Activated naive CD4-positive, alpha-beta T cell treated with anti-CD3 and anti-CD28 coated beads, Interleukin-2, amount 50 U/mL, for 16 hours (primary cell): Measurements from ENCODE around the gene ARPC1A.
"Not testable (repeated sequence)": the region's sequence is repeated elsewhere in the genome, so short reads cannot be mapped to it uniquely, and the experiment has no call there.

Experiments used
- DNase-seq: peaks from one replicate; pipeline ENCODE4 v3.0.0-alpha.2; 2020

Gene ARPC1A

DNA sequence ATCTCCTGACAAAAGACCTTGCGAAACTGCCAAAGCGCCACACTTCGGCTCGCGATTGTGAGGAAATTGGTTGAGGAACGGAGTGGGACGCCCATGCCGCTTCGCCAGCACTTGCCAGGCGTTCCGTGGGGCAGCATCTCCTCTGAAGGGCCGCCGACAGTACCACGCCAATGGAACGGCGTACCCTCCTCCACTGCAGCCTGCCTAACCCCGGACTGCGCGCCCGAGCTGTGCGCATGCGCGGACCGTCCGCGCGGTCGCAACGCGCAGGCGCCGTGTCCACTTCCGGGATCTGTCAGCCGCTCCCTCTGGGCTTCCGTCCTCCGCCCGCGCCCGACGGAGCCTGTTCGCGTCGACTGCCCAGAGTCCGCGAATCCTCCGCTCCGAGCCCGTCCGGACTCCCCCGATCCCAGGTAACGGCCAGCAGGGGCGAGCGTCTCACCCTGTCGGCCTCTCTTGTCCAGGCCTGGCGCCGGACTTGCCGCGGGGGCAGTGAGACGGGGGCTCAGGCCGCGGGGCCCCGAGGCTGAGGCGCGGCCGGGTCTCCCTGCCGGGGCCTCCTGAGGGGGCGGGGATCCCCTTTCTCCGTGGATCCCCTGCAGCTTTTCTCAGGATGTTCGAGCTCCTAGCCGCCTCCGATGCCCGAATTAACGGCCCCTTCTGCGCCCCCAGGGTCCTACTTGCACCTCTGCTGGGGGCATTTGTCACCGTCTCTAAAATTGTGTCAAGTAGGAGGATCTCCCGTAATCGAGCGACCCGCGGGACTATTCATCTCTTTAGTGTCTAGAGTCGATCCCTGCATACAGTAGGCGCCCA, at the start of gene ARPC1A:
Gene ARPC1A (plus strand): TSS at position 307 of the 816 bp plus-strand sequence. CDS start 7,456 bp downstream, outside the sequence.
- peak; percentile 90 for DNase-seq

DNA sequence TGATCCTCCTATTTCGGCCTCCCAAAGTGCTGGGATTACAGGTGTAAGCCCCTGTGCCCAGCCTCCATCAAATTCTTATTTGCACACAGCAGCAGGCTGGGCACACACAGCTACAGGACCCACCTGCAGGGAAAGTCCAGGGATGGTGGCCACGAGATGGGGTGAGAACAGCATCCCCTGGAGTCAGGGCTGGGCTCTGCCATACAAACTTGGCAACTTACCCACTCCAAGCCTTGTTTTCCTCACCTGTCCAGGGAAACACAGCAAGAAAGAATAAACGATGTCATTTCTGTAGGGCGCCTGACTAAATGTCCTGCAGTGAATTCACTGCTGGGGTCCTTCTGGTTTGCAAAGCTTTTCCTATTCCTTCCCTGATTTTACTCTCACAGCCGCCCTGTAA, 47.5 kb upstream of the ARPC1A start:
- DNase-seq, result no peak

DNA sequence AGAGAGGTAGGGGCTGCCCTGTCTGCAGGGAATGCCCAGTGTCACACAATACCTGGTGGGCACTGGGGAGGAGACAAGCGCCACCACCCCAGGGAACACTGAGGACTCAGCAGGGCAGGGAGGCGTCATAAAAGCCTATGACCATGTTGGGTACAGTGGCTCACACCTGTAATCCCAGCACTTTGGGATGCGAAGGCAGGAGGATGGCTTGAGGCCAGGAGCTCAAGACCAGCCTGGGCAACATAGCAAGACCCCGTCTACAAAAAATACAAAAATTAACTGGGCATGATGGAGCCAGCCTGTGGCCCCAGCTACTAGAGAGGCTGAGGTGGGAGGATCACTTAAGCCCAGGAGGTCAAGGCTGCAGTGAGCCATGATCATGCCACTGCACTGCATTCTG, 41.5 kb upstream of the ARPC1A start:
- not testable (repeated sequence) for DNase-seq

DNA sequence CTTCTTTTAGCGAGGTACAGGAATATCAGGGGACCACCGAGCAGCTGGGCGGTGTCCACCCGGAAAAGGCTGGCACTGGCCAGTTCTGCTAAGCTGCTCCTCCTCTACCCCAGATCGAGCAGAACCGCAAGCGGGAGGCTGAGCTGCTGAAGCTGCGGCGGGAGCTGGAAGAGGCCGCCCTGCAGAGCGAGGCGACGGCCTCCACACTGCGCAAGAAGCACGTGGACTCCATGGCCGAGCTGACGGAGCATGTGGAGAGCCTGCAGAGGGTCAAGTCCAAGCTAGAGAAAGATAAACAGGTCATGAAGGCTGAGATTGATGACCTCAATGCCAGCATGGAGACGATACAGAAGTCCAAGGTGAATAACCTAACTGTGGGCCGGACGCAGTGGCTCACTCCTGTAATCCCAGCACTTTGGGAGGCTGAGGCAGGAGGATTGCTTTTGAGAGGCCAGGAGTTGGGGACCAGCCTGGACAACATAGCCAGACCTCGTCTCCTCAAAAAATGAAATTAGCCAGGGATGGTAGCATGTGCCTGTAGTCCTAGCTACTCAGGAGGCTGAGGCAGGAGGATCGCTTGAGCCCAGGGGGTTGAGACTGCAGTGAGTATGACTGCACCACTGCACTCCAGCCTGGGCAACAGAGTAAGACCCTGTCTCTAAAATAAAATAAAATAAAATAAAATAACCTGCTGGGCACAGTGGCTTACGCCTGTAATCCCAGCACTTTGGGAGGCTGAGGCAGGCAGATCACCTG, 37.7 kb upstream of the ARPC1A start:
- DNase-seq, result no peak

DNA sequence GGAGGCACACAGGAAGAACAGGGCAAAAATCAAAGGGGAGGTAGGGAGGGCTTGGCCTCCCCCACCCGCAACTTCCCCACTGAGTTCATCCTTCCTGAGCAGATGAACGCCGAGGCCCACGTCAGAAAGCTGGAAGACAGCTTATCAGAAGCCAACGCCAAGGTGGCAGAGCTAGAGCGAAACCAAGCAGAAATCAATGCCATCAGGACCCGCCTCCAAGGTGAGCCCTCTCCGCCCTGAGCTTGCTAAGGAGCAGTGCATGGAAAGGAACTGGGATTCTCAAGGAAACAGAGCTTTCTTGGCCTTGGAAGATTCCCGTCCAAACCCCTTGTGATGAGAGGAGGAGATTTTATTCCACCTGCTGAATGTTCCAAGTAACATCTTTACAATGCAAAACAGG, 36.5 kb upstream of the ARPC1A start:
- DNase-seq, result no peak

DNA sequence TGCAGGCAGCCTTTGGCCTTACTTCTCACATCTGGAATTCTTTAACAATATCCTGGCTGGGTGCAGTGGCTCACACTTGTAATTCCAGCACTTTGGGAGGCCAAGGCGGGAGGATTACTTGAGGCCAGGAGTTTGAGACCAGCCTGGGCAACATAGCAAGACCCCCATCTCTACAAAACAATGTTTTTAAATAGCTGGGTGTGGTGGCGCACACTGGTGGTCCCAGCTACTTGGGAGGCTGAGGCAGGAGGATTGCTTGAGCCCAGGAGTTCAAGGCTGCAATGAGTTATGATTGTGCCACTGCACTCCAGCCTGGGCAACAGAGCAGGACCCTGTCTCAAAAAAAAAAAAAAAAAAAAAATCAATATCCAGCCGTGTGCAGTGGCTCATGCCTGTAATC, 35.5 kb upstream of the ARPC1A start:
- DNase-seq, result not testable (repeated sequence)

DNA sequence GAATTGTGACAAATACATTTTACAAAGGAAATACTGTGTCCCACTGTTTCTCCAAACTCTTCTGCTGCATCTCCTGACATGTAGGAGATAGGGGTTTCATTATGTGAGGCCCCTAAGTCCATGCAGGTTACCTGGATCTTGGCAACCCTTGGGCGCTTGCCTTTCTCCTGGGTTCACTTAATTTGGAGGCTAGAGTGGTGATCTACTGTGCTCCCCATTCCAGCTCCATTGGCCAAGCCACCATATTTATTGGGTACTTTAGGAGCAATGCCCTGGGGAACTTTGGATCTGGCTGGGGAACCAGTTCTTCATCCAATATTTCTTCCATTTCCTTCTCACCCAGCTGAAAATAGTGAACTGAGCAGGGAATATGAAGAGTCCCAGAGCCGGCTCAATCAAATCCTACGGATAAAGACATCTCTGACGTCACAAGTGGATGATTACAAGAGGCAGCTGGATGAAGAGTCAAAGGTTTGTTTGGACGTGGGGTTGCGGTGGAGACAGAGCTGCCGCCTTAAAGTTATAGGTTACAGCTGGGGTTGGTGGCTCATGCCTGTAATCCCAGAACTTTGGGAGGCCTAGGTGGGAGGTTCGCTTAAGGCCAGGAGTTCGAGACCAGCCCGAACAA, 34.6 kb upstream of the ARPC1A start:
- no peak for DNase-seq

DNA sequence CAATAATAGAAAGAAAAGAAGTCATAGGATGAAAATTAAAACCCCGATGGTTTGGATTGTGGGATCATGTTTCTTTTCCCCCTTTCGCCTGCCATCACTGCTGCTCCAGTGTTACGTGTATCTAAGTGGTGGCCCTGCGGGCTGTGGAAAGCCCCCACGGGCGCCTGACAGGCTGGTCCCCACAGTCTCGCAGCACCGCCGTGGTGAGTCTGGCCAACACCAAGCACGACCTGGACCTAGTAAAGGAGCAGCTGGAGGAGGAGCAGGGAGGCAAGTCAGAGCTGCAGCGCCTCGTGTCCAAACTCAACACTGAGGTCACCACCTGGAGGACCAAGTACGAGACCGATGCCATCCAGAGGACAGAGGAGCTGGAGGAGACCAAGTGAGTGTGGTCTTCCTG, 33.6 kb upstream of the ARPC1A start:
- no peak for DNase-seq

DNA sequence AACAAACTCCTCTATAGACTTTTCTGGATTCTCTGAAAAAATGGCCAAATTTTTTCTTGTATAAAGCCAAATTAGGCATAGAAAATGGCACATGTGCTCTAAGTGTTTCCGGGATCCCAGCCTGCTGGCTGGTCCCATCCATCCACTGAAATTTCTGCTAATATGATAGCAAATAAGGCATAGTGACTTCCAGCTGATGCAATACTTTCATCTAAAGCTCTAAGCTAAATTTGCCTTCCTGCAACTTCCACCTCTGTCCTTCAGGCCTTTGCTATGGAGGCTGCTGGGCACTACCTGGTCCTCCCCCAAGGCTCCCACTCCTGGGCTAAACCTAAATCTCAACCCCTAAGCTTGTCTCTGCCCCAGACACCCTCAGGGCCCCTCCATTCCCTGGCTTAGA, 32.5 kb upstream of the ARPC1A start:
- no peak for DNase-seq

DNA sequence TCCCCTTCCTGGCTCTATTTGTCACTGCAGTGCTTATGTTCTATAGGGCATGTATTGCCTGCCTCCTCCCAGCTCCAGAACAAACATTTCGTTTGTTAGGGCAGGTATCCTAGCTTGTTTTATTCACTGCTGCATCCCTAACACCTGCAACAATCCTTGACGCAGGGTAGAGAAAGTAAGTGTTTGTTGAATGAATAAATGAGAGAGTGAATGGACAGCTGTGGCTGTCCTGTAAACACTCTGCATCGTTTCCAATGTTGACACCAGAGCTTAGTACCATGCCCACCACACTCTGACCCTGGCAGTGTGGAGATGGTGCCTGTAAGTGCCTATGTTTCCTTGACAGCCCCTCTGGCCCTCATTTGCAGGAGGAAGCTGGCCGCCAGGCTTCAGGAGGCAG, 32.0 kb upstream of the ARPC1A start:
- no peak for DNase-seq

DNA sequence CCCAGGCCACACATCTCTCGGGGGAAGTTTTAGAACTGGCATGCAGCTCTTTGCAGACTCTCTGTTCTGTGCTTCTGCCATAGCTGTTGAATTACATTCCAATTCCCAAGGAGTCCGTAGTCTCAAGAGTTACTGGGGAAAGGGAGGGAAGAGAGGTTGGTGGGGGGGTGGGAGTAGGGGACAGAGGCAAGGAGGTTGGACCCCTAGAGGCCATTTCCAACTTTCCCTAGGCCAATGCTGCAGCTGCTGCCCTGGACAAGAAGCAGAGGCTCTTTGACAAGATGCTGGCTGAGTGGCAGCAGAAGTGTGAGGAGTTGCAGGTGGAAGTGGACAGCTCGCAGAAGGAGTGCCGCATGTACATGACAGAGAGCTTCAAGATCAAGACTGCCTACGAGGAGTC, 29.2 kb upstream of the ARPC1A start:
- DNase-seq, result no peak

DNA sequence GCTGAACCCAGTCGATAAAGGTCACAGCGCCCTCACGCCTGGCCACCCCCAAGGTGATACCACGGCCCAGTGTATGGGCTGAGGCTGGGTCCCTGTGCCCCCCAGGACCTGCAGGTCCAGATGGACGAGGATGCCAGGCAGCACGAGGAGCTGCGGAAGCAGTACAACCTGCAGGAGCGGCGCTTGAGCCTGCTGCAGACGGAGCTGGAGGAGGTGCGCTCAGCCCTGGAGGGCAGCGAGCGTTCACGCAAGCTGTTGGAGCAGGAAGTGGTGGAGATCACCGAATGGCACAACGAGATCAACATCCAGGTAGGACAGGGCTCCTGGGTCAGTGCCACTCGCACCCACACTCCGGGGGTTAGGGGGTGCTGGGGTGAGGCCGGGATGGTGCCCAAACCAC, 24.2 kb upstream of the ARPC1A start:
- no peak for DNase-seq

DNA sequence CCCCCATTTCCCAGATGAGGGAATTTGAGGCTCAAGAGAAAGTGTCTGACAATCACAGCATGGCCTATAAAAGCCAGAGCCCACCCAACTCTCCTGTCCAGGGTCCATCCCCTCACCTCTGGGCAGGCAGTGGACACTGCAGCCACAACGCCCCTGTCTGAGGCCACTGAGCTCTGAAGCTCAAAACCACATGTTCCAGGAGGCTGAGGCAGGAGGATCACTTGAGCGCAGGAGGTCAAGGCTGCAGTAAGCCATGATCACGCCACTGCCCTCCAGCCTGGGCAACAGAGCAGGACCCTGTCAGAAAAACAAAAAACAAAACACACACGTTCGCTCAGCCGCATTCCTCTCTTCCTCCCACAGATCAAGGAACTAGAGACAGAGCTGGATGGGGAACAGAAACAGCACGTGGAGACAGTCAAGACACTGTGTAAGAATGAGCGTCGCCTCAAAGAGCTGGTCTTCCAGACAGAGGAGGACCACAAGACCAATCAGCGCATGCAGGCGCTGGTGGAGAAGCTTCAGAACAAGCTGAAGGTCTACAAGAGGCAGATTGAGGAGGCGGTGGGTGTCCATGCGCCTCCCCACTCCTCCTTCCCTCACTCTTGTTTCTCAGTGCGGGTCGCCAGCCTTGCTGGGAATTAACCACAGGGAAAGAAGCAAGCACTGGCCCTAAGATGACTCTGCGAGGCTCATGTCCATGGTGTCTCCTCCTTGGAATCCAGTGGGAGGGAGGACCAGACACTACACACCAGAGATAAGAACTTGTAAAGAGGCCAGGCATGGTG, 20.0 kb upstream of the ARPC1A start:
- DNase-seq, result no peak

DNA sequence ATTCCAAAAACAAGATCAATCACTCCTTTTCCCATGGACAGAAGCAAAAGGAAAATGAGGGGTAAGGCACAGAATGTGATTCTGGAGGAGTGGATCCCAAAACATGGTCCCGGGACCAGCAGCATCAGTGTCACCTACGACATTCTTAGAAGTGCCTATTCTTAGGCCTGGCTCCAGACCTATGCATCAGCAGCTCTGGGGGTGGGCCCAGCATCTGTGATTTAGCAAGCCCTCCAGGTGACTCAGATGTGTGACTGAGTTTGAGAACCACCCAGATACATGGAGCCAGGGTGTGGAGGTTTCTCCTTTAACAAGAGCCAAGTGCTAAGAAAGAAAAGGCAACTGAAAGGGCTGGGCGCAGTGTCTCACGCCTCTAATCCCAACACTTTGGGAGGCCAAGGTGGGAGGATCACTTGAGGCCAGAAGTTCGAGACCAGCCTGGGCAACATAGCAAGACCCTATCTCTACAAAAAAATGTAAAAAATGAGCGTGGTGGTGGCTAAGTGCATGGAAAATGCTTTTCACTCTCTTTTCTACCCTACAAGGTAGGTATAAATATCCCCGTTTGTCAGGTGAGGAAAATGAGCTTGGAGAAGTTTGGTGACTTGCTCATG, 17.1 kb upstream of the ARPC1A start:
- no peak for DNase-seq

DNA sequence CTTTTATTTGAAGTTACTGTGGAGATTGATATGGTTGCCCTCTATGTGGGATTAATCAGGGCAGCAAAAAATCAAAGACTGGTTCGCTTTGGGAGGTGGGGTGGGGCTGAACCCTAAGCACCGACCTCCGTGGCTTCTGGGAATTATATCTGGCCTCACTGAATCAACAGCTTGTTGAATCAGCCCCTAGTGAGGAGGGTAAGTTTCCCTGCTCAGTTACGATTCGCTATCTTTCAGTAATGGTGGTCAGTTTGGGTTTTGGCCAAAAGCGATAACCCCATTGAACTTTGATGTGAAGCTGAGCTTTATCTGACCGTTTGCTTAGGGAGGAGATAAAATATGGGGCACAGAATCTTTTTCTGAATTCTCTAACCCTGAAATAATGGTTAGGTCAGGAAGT, 16.6 kb upstream of the ARPC1A start:
- DNase-seq, result no peak

DNA sequence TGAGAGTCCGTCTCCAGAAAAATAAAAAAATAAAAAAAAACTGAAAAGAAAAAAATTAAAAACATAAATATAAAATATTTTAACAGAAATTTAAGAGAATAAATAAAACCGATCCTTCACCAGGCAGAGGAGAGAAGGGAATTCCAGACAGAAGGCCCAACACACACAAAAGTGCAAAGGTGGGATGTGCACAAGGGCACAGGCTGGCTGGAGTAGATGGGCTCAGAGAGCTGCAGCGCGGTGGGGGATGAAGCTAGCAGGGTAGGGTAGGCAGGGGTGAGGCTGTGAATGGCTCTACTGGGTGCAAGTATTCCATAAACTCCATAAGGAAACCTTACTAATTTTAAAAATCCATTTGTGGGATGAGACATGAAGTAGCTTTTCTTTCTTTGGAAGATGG, 15.7 kb upstream of the ARPC1A start:
- DNase-seq, result no peak

DNA sequence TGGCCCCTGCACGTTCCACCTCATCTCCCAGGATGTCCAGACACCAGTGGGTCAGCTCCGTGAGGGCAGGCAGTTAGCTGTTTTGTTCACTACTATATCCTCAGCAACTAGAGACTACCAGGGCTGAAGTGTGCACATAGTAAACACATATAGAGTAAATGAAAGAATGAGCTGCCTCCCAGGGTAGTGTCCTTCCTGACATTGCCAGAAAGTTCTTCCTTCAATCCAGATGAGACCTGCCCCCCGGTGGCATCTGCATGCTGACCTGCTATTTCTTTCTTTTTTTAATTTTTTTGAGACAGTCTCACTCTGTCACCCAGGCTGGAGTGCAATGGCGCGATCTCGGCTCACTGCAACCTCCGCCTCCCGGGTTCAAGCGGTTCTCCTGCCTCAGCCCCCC, 14.0 kb upstream of the ARPC1A start:
- no peak for DNase-seq

DNA sequence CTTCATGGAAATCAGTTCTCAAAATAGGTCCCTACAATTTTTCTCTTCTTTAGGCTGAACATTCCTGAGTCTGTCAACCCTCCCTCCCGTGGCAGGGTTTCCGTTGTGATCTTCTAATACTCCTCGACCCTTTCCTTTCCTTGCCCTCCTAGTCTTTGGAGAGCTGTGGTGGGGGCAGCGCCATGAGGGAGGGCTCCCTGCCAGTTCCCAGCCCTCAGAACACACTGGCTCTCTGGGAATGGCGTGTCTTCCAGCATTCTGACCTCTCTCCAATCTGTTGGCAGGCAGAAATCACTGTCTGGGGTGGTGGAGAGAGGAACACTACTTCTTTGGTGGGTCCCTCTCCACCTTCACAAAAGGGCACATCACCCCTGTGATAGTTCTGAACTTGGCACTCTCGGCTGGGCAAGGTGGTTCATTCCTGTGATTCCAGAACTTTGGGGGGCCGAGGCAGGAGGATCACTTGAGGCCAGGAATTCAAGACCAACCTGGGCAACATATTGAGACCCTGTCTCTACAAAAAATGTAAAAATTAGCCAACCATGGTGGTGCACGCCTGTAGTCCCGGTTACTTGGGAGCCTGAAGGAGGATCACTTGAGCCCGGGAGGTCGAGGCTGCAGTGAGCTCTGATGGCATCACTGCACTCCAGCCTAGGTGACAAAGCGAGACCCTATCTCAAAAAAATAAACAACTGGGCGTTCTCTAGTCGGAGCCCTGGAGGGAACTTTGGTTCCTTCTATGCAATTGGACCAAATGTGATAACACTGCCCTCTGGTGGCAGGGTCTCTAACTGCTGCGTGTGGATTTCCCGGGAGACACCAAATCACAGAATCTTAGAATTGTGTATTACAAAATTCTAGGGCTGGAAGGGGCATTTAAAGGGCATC, 13.1 kb upstream of the ARPC1A start:
- DNase-seq, result peak; percentile 70

DNA sequence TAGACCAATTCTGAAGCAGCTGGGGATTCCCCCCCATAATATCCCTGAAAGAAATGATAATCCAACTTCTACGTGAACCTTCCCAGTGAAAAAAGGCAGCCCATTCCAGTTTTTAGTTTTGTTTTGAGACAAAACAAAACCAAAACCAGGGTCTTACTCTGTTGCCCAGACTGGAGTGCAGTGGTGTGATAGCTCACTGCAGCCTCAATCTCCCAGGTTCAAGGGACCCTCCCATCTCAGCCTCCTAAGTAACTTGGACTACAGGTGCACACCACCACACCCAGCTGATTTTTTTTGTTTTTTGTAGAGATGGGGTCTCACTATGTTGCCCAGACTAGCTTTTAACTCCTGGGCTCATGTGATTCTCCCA, 12.5 kb upstream of the ARPC1A start:
- no peak for DNase-seq

DNA sequence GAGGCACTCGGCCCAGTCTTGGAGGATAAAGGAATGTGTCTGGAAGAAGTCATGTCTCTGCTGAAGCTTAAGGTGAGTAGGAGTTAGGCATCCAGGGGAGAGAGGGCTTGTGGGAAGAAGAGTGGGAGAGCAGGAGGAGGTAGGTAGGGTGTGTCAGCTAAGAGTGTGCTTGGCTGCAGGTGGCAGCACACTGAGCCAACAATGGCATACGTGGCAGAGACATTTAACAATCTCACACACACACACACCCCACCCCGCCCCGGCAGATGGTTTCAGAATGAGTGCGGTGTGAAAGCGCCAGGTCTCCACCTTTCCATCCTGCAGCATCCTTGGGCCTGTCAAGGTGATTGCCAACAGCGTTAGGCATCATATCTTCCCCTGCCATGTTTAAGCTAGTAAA, 11.2 kb upstream of the ARPC1A start:
- DNase-seq, result no peak

DNA sequence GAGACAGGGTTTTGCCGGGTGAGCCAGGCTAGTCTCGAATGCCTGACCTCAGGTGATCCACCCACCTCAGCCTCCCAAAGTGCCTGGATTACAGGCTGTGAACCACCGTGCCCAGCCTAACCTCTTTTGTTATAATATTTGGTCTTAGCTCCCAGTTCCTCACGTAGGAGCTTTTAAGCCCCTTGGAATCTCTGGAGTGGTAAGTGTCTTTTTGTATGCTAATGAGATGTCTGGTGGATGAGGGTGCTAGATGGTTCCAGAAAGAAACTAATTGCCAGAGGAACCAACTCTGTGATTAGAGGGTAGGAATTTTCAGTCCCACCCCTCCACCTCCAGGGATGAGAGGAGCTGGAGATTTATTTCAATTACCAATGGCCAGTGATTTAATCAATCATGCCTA, 5.3 kb upstream of the ARPC1A start:
- DNase-seq, result no peak

DNA sequence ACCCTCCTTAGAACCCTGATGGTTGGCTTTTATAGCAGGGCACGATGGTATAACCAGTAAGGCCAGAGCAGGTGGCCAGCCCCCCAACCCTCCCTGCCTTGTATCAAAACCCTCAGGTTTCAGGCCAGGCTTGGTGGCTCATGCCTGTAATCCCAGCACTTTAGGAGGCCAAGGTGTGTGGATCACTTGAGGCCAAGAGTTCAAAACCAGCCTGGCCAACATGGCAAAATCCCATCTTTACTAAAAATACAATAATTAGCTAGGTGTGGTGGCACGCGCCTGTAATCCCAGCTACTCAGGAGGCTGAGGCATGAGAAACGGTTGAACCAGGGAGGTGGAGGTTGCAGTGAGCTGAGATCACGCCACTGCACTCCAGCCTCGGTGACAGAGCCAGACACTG, 3.0 kb upstream of the ARPC1A start:
- not testable (repeated sequence) for DNase-seq
